ENCODE data around the gene KCNIP4. TPM values are rescaled to one million over a fixed set of nuclear protein-coding genes. Genes with fewer than 3 reads are reported as not detected.

Gene KCNIP4
- total and polyA plus RNA-seq, 2 donors (not counting 3 experiments of a cell fraction or from before 2014, with no cell fraction given), result not detected

DNA sequence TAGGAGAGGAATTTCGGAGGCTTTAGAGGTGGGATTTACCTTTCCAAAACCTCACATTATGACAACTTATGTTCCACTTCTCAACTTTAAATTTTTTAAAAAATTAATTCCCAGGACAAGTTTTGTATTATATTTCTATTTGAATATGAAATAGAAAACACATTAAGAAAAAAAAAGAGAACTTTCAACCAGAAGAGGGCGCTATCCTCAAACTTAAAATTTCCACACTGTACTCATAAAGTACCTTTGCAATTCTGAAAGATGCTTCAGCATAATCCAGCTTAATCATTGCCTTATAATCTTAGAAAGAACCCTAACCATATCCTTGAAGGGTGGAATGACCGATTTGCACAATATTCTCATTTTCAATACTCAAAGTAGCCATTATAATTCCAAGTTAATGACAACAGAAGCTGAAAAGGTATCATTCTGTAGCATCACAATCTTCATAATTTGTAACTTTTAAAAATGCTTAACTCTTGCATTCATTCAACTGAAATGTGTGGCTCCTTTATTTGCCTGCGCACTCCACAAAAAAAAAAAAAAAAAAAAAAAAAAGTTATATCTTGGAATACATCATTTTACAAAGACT is 158.0 kb downstream of the KCNIP4 start:
- Histone ChIP-seq H3K79me2 (ENCODE audit: control insufficient read depth, insufficient read depth, low read length) (no peaks in the 10 kb centered on the region), H3K4me3 (replicated peaks in 1 of 3; ENCODE audit: insufficient read depth in 1 of 3, low read depth in 1 of 3, low read length in 3 of 3) (no peak overlapping the region), H4K20me1 (replicated peaks; ENCODE audit: control insufficient read depth, extremely low read depth, insufficient read depth, low read length) (no peaks in the 10 kb centered on the region), H3K9me3 (replicated peaks; ENCODE audit: control insufficient read depth, insufficient read depth, low read length) (no peaks in the 10 kb centered on the region), H3K4me1 (ENCODE audit: control insufficient read depth, extremely low read depth, insufficient read depth, low read length) (no peaks in the 10 kb centered on the region), H3K9me1 (replicated peaks; ENCODE audit: control insufficient read depth, extremely low read depth, insufficient read depth, low read length) (no peaks in the 10 kb centered on the region), H2AFZ (ENCODE audit: low read depth, low read length) (no peak overlapping the region), H3K27me3 (ENCODE audit: control insufficient read depth in 2 of 2, insufficient read depth in 2 of 2, low read length in 2 of 2) (peaks cover 0 to 2% of the 10 kb centered on the region in 2 experiments), H3K4me2 (ENCODE audit: insufficient read depth, low read length) (no peak overlapping the region), H3K27ac (ENCODE audit: insufficient read depth, low read depth, low read length) (no peak overlapping the region), H3K9ac (replicated peaks; ENCODE audit: extremely low read depth, insufficient read depth, low read length) (no peak overlapping the region), H3K36me3 (ENCODE audit: control insufficient read depth in 2 of 2, extremely low read depth in 1 of 2, insufficient read depth in 2 of 2, low read length in 2 of 2) (no peaks in the 10 kb centered on the region)
- dilution Hi-C loops (cut with MboI; ENCODE audit: extremely low pct_ligation_motif_present, low sequenced_read_pairs), result no loop called here
- no peak for TF ChIP-seq EZH2 (IDR thresholded peaks at IDR 0.05; ENCODE audit: borderline replicate concordance, low read depth, low read length, severe bottlenecking)
- TF ChIP-seq, protein P1, sequence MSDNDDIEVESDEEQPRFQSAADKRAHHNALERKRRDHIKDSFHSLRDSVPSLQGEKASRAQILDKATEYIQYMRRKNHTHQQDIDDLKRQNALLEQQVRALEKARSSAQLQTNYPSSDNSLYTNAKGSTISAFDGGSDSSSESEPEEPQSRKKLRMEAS (IDR thresholded peaks at IDR 0.05; ENCODE audit: insufficient read depth, insufficient read length), result no peak
- TF ChIP-seq, protein P2, sequence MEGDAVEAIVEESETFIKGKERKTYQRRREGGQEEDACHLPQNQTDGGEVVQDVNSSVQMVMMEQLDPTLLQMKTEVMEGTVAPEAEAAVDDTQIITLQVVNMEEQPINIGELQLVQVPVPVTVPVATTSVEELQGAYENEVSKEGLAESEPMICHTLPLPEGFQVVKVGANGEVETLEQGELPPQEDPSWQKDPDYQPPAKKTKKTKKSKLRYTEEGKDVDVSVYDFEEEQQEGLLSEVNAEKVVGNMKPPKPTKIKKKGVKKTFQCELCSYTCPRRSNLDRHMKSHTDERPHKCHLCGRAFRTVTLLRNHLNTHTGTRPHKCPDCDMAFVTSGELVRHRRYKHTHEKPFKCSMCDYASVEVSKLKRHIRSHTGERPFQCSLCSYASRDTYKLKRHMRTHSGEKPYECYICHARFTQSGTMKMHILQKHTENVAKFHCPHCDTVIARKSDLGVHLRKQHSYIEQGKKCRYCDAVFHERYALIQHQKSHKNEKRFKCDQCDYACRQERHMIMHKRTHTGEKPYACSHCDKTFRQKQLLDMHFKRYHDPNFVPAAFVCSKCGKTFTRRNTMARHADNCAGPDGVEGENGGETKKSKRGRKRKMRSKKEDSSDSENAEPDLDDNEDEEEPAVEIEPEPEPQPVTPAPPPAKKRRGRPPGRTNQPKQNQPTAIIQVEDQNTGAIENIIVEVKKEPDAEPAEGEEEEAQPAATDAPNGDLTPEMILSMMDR (IDR thresholded peaks at IDR 0.05; ENCODE audit: extremely low read depth in 1 of 2, insufficient read depth in 1 of 2, low read depth in 1 of 2, low read length in 2 of 2), result peak; percentile 14 to 26
- TF ChIP-seq FOS (IDR thresholded peaks at IDR 0.05; ENCODE audit: borderline replicate concordance, insufficient read depth, low read length), result no peak
- FAIRE-seq (peak; percentile 82), DNase-seq (ENCODE audit: low read depth, low spot score) (peak; percentile 51)
- intact Hi-C loops (cut with micrococcal nuclease), result loop anchor here (1.0 to 2.0 kb wide), 4 partner anchors 88 to 599 kb away; no protein-coding TSS in a partner anchor
- no TSS peak for BruUV-seq (replicated peaks)
- POLR2A ChIA-PET, result no interaction called here
- CTCF ChIA-PET, result interaction anchor here (0.7 to 5.9 kb wide), 34 partner anchors 8 to 902 kb away, joined by 3 to 712 read pairs (median 10); partner anchors contain the start of gene GBA3

All from endothelial cell of umbilical vein (primary cell).